Spleen (tissue), 11 donors: ENCODE results near the gene GFM1. TPM values are rescaled to one million over a fixed set of nuclear protein-coding genes. Genes with fewer than 3 reads are reported as not detected.
A peak's percentile ranks its signal among the peaks of the same experiment; 100 is the strongest.

ENCODE experiments used
- DNase-seq: peaks from one replicate; pipeline ENCODE4 v3.0.0-alpha.2; 2020
- H3K27ac ChIP-seq, 8 donors: fragments of 200-600 bp; sonication (generic) in 7 of 8; 1 replicate in 4 of 8; 2 replicates in 4 of 8; pipeline versions ENCODE4 v1.5.0 to v1.8.0; 2016 to 2021; ENCODE audit warnings: inconsistent platforms in 4 of 8, mild to moderate bottlenecking in 4 of 8, moderate library complexity in 1 of 8
- H3K27me3 ChIP-seq, 7 donors: fragments of 200-600 bp; sonication (generic) in 6 of 7; replicated peaks in 1 of 7; 1 replicate in 4 of 7; 2 replicates in 3 of 7; pipeline versions ENCODE4 v1.5.0 to v1.8.0; 2016 to 2021; ENCODE audit warnings: inconsistent platforms in 3 of 7, mild to moderate bottlenecking in 1 of 7
- H3K36me3 ChIP-seq, 6 donors: fragments of 200-600 bp; sonication (generic) in 5 of 6; 1 replicate in 4 of 6; 2 replicates in 2 of 6; pipeline versions ENCODE4 v1.5.0 to v1.8.0; 2016 to 2021; ENCODE audit warnings: inconsistent platforms in 2 of 6
- H3K4me1 ChIP-seq, 6 donors: fragments of 200-600 bp; sonication (generic) in 5 of 6; 1 replicate in 3 of 6; 2 replicates in 3 of 6; pipeline versions ENCODE4 v1.5.0 to v1.8.0; 2016 to 2021; ENCODE audit warnings: inconsistent platforms in 3 of 6
- H3K4me3 ChIP-seq, 8 donors: fragments of 200-600 bp; sonication (generic) in 7 of 8; 1 replicate in 4 of 8; 2 replicates in 4 of 8; pipeline versions ENCODE4 v1.5.0 to v1.8.0; 2016 to 2021; ENCODE audit warnings: inconsistent platforms in 4 of 8, mild to moderate bottlenecking in 4 of 8, moderate library complexity in 2 of 8
- H3K9me3 ChIP-seq, 8 donors: fragments of 200-600 bp; sonication (generic) in 7 of 8; 1 replicate in 4 of 8; 2 replicates in 4 of 8; pipeline versions ENCODE4 v1.5.0 to v1.8.0; 2016 to 2021; ENCODE audit warnings: inconsistent platforms in 4 of 8
- POLR2A ChIP-seq, 3 donors: fragments of 450-650 bp; IDR thresholded peaks; one replicate each; pipeline ENCODE4 v1.5.1; 2017; ENCODE audit warnings: antibody characterized with exemption in 3 of 3, mild to moderate bottlenecking in 1 of 3
- POLR2AphosphoS5 ChIP-seq, 3 donors: sonication (generic); formaldehyde crosslinking; IDR thresholded peaks; one replicate each; pipeline ENCODE4 v1.5.1; 2017; ENCODE audit warnings: antibody characterized with exemption in 3 of 3
- WGBS, 5 donors: extraction: QIAGEN DNeasy Blood & Tissue Kit in 3 of 5; methylation state at CpG; one replicate each; pipeline versions ENCODE4 v1.1.5 to v1.1.7; 2013 to 2018; 5-methylcytosine and 5-hydroxymethylcytosine counted together
- intact Hi-C: fragments of 100-400 bp; cut with DNase I; formaldehyde crosslinking; loops from one replicate; pipeline ENCODE4 v1.15.0; 2023; ENCODE audit warnings: low total_unique reads
- polyA plus RNA-seq, 3 donors: library from polyadenylated mRNA; stranded (reverse); fragments of 200-250 nt; gene quantifications; one replicate each; pipeline ENCODE4 v1.2.1, GENCODE V29; 2013
- total RNA-seq, 7 donors: library from RNA; depleted of rRNA in 3 of 7; stranded (reverse); fragments of >200 nt in 3 of 7; fragmentation: NEBNext Ultra II Directional in 4 of 7; extraction: Animal tissue kit (Norgen Biotek cat#: 25700) in 4 of 7; gene quantifications; one replicate each; pipeline versions ENCODE4 v1.1.0 to v1.2.1, GENCODE V29; 2016 to 2021
- TF ChIP-seq, protein P1 (sequence below), 11 experiments: fragments of 200-600 bp in 7 of 11; fragments of 450-650 bp in 4 of 11; sonication (generic) in 4 of 11; IDR thresholded peaks in 8 of 11; conservative IDR thresholded peaks in 3 of 11; 1 replicate in 7 of 11; 2 replicates in 4 of 11; pipeline versions ENCODE4 v1.4.0 to v1.8.0; 2016 to 2021; ENCODE audit warnings: antibody characterized with exemption in 11 of 11, inconsistent platforms in 4 of 11, mild to moderate bottlenecking in 1 of 11
- donor health status: healthy with polysubstance abuse.
- donor health status: DM: no; HTN: no; CAD: no; lungs with moderate emphysema.
- donor health status: DM: no; HTN: no; CAD: no.
- donor health status: Bipolar disorder and iron deficiency.
- donor health status: healthy.
- donor health status: DM: no; HTN: no; CAD: no.
- donor health status: DM: yes; HTN: yes; CAD: no.

GFM1 gene
- total and polyA plus RNA-seq, 10 donors, result 11.8 to 56.5 (median 43.9) TPM

DNA sequence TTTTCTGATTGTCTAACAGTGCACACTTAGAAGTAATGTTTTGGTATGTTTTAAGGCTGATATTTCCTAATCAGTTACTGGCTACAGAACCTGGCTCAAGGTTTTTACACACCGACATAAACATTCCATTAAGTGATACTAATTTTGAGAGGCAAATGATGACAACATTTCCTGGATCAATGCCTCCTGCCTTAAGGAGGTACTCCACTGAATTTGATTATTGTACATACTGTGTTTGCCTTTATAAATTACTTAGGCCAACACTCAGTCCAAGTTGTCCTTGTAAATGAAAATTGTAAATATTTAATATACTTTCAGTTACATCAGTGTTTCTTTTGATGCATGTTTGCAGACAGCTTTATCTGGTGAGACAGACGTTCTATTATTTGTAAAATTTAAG is 52.3 kb downstream of the GFM1 start:
- Histone ChIP-seq H3K4me3 (no peak overlapping the region), H3K27me3 (no peaks in the 10 kb centered on the region), H3K9me3 (no peaks in the 10 kb centered on the region), H3K27ac (no peak overlapping the region), H3K36me3 (peaks cover 0 to 56% (median 15%) of the 10 kb centered on the region in 6 donors), H3K4me1 (peaks cover 0 to 15% (median 2%) of the 10 kb centered on the region in 6 donors)
- intact Hi-C loops, result no loop called here
- no peak for DNase-seq
- WGBS, 5 donors, result 68 to 88% (median 75%) methylated on average over 2 of the region's 2 CpGs
- TF ChIP-seq POLR2AphosphoS5 (IDR thresholded peaks at IDR 0.05) (no peak), POLR2A (IDR thresholded peaks at IDR 0.05) (no peak)
- TF ChIP-seq, protein P1, sequence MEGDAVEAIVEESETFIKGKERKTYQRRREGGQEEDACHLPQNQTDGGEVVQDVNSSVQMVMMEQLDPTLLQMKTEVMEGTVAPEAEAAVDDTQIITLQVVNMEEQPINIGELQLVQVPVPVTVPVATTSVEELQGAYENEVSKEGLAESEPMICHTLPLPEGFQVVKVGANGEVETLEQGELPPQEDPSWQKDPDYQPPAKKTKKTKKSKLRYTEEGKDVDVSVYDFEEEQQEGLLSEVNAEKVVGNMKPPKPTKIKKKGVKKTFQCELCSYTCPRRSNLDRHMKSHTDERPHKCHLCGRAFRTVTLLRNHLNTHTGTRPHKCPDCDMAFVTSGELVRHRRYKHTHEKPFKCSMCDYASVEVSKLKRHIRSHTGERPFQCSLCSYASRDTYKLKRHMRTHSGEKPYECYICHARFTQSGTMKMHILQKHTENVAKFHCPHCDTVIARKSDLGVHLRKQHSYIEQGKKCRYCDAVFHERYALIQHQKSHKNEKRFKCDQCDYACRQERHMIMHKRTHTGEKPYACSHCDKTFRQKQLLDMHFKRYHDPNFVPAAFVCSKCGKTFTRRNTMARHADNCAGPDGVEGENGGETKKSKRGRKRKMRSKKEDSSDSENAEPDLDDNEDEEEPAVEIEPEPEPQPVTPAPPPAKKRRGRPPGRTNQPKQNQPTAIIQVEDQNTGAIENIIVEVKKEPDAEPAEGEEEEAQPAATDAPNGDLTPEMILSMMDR (IDR thresholded peaks at IDR 0.05 in 8 of 11, conservative IDR thresholded peaks at IDR 0.05 in 3 of 11), result no peak

DNA sequence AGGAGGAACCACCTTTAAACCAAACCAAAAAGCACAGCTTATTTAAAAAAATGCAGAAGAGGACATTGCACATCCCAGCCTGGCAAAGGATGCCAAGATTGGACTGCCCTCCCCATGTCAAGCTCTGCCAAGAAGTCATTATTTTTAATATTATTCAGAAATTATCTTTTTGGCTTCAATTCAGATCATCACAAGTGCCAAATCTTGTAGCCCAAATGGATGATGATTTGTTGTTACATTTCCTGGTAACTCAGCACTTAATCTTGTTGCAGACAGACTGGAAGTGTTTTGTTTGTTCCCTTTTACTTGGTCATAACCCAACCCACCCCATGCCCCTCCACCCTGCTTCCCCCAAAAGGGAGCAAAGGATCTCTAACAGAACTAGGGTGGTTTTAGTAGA is 56.2 kb downstream of the GFM1 start:
- Histone ChIP-seq H3K9me3 (no peaks in the 10 kb centered on the region), H3K4me1 (peaks cover 0 to 20% (median 2%) of the 10 kb centered on the region in 6 donors), H3K27ac (peak overlapping the region in 3 of 8 donors; percentile 3 to 16 (median 7)), H3K4me3 (no peak overlapping the region), H3K36me3 (peaks cover 0 to 31% (median 2%) of the 10 kb centered on the region in 6 donors), H3K27me3 (no peaks in the 10 kb centered on the region)
- intact Hi-C loops, result no loop called here
- no peak for DNase-seq
- TF ChIP-seq, protein P1 (IDR thresholded peaks at IDR 0.05 in 8 of 11, conservative IDR thresholded peaks at IDR 0.05 in 3 of 11), result no peak
- TF ChIP-seq POLR2AphosphoS5 (IDR thresholded peaks at IDR 0.05), result no peak
- no peak for TF ChIP-seq POLR2A (IDR thresholded peaks at IDR 0.05)

DNA sequence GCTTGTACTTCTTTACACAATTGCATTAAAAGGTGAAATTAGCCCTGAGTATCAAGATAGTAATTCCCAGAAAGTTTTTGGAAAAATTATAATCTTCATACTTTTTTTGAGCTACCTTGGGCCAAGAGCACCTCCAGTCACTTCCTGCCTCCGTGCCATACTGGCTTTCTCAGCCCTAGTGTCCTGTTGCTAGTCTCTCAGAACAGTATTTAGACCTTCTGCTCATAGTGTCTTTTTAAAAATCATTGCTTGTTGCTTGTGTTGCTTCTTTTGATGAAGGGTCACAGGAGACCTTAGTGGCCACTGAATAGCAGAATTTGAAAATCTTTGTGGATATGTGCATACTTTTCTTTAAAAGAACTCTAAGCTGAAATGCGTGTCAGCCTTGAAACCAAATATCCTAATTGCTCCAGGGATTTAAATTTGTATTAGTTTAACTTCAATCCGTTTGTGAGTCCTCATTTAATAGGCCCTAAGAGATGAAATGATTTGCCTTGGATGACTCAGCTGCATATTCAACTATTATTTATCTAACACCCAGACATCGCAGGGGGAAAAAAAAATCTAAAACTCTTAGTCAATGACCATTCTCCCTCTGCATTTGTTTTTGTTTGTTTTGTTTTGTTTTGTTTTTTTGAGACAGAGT is 57.2 kb downstream of the GFM1 start:
- intact Hi-C loops, result no loop called here
- no peak for DNase-seq
- Histone ChIP-seq H3K27me3 (no peaks in the 10 kb centered on the region), H3K27ac (peak overlapping the region in 1 of 8 donors; percentile 16), H3K36me3 (peaks cover 0 to 33% (median 2%) of the 10 kb centered on the region in 6 donors), H3K9me3 (no peaks in the 10 kb centered on the region), H3K4me1 (peaks cover 0 to 20% (median 2%) of the 10 kb centered on the region in 6 donors), H3K4me3 (no peak overlapping the region)
- no peak for TF ChIP-seq POLR2A (IDR thresholded peaks at IDR 0.05)
- no peak for TF ChIP-seq POLR2AphosphoS5 (IDR thresholded peaks at IDR 0.05)
- TF ChIP-seq, protein P1 (IDR thresholded peaks at IDR 0.05 in 8 of 11, conservative IDR thresholded peaks at IDR 0.05 in 3 of 11), result no peak
- 77 to 91% (median 86%) methylated on average over 4 of the region's 4 CpGs for WGBS, 5 donors

DNA sequence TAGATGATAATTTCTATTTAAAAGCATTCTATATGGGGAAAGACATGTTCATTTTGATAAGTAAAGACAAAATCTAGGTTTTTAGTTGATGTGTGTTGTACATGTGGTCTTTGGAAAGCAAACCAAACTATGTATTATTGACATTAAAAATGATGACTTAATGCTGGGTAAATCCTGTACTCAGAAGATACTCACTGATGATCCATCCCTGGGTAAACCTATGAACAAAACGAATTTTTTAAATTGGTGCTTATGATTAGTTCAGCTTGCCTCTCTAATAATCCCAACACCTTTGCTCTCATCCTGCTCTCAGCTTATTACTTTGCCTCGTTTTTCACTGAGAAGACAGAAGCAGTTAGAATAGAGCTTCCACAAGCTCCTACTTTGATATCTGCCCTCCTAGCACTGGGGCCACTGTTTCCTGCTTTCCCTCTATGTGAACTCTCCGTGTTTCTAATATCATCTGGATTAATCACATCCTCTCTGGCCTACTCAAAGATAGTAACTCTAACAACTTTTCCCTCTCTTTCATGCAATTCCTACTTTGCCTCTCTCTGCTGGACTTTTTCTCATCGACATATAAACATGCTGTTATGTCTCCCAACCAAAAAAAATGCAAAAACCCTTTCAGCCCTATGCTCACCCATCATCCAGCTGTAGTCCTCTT is 58.6 kb downstream of the GFM1 start:
- Histone ChIP-seq H3K36me3 (peaks cover 0 to 44% (median 5%) of the 10 kb centered on the region in 6 donors), H3K9me3 (no peaks in the 10 kb centered on the region), H3K27ac (peak overlapping the region in 2 of 8 donors; percentile 1 to 22), H3K4me1 (peaks cover 0 to 20% (median 2%) of the 10 kb centered on the region in 6 donors), H3K4me3 (no peak overlapping the region), H3K27me3 (no peaks in the 10 kb centered on the region)
- intact Hi-C loops, result no loop called here
- 69 to 82% (median 73%) methylated on average over 4 of the region's 4 CpGs for WGBS, 5 donors
- DNase-seq, result no peak
- no peak for TF ChIP-seq POLR2AphosphoS5 (IDR thresholded peaks at IDR 0.05)
- no peak for TF ChIP-seq POLR2A (IDR thresholded peaks at IDR 0.05)
- TF ChIP-seq, protein P1 (IDR thresholded peaks at IDR 0.05 in 8 of 11, conservative IDR thresholded peaks at IDR 0.05 in 3 of 11), result no peak
